ENCODE data around the gene ABCB8. TPM values are rescaled to one million over a fixed set of nuclear protein-coding genes. Genes with fewer than 3 reads are reported as not detected.

Gene ABCB8
- total and polyA plus RNA-seq, 4 donors = 23.1 to 69.4 (median 37.7) TPM

- Histone ChIP-seq H3K9me3 (ENCODE audit: control insufficient read depth, insufficient read depth, low read length) (no peaks in the 10 kb centered on the region), H3K27me3 (ENCODE audit: control insufficient read depth, insufficient read depth, low read length) (peaks cover 2% of the 10 kb centered on the region), H3K36me3 (ENCODE audit: control insufficient read depth, insufficient read depth, low read length) (peaks cover 37% of the 10 kb centered on the region), H3K4me3 (ENCODE audit: low read depth, low read length) (peak within 1 kb of the TSS; percentile 82), H3K27ac (ENCODE audit: low read depth, low read length) (peak within 1 kb of the TSS; percentile 99), H3K4me1 (ENCODE audit: control insufficient read depth, insufficient read depth, low read length) (peaks cover 64% of the 10 kb centered on the region)
- WGBS (ENCODE audit: insufficient coverage) = under 1% methylated on average over 30 of the region's 30 CpGs
- no peak for DNase-seq (ENCODE audit: low read depth in 4 of 6, low spot score in 6 of 6)
Observed at GRCh38 chr7:151057506-151057988, 29.3 kb downstream of the ABCB8 start, which contains the start of gene CDK5. TSS of gene CDK5 (minus strand) at chr7:151057897. CDS start at chr7:151057848, 49 bp downstream.

GRCh38 chr7:151057989-151058780 lies 29.9 kb downstream of the ABCB8 start:
- Histone ChIP-seq H3K27me3 (ENCODE audit: control insufficient read depth, insufficient read depth, low read length) (peaks cover 2% of the 10 kb centered on the region), H3K36me3 (ENCODE audit: control insufficient read depth, insufficient read depth, low read length) (peaks cover 38% of the 10 kb centered on the region), H3K4me3 (ENCODE audit: low read depth, low read length) (peak overlapping the region; percentile 82), H3K9me3 (ENCODE audit: control insufficient read depth, insufficient read depth, low read length) (no peaks in the 10 kb centered on the region), H3K4me1 (ENCODE audit: control insufficient read depth, insufficient read depth, low read length) (peaks cover 68% of the 10 kb centered on the region), H3K27ac (ENCODE audit: low read depth, low read length) (peak overlapping the region; percentile 99)
- under 1% methylated on average over 39 of the region's 46 CpGs for WGBS (ENCODE audit: insufficient coverage)
- DNase-seq (ENCODE audit: low read depth in 4 of 6, low spot score in 6 of 6) = peak; percentile 96 to 100 (median 98)

GRCh38 chr7:151058781-151059366 lies 30.6 kb downstream of the ABCB8 start:
- Histone ChIP-seq H3K4me1 (ENCODE audit: control insufficient read depth, insufficient read depth, low read length) (peaks cover 71% of the 10 kb centered on the region), H3K27ac (ENCODE audit: low read depth, low read length) (peak overlapping the region; percentile 99), H3K36me3 (ENCODE audit: control insufficient read depth, insufficient read depth, low read length) (peaks cover 31% of the 10 kb centered on the region), H3K4me3 (ENCODE audit: low read depth, low read length) (peak overlapping the region; percentile 82), H3K27me3 (ENCODE audit: control insufficient read depth, insufficient read depth, low read length) (peaks cover 2% of the 10 kb centered on the region), H3K9me3 (ENCODE audit: control insufficient read depth, insufficient read depth, low read length) (no peaks in the 10 kb centered on the region)
- 2% methylated on average over 12 of the region's 18 CpGs for WGBS (ENCODE audit: insufficient coverage)
- DNase-seq (ENCODE audit: low read depth in 4 of 6, low spot score in 6 of 6) = peak in 3 of 6 donors; percentile 29 to 79 (median 60)

- peak in 3 of 6 donors; percentile 69 to 94 (median 84) for DNase-seq (ENCODE audit: low read depth in 4 of 6, low spot score in 6 of 6)
- H3K4me1 ChIP-seq (ENCODE audit: control insufficient read depth, insufficient read depth, low read length) = peaks cover 71% of the 10 kb centered on the region
- 0% methylated on average over 71 of the region's 75 CpGs for WGBS (ENCODE audit: insufficient coverage)
- H3K4me3 ChIP-seq (ENCODE audit: low read depth, low read length) = peak within 1 kb of the TSS; percentile 82
- H3K9me3 ChIP-seq (ENCODE audit: control insufficient read depth, insufficient read depth, low read length) = no peaks in the 10 kb centered on the region
- peaks cover 31% of the 10 kb centered on the region for H3K36me3 ChIP-seq (ENCODE audit: control insufficient read depth, insufficient read depth, low read length)
- peaks cover 2% of the 10 kb centered on the region for H3K27me3 ChIP-seq (ENCODE audit: control insufficient read depth, insufficient read depth, low read length)
- peak within 1 kb of the TSS; percentile 99 for H3K27ac ChIP-seq (ENCODE audit: low read depth, low read length)
Observed at GRCh38 chr7:151059367-151060112, 31.3 kb downstream of the ABCB8 start, which contains the start of gene SLC4A2. TSS of gene SLC4A2 (plus strand) at chr7:151059589. CDS start at chr7:151061988, 2,399 bp downstream.

GRCh38 chr7:151060113-151060415 lies 31.8 kb downstream of the ABCB8 start:
- Histone ChIP-seq H3K27me3 (ENCODE audit: control insufficient read depth, insufficient read depth, low read length) (peaks cover 2% of the 10 kb centered on the region), H3K36me3 (ENCODE audit: control insufficient read depth, insufficient read depth, low read length) (peaks cover 31% of the 10 kb centered on the region), H3K4me1 (ENCODE audit: control insufficient read depth, insufficient read depth, low read length) (peaks cover 71% of the 10 kb centered on the region), H3K9me3 (ENCODE audit: control insufficient read depth, insufficient read depth, low read length) (no peaks in the 10 kb centered on the region), H3K27ac (ENCODE audit: low read depth, low read length) (peak overlapping the region; percentile 85), H3K4me3 (ENCODE audit: low read depth, low read length) (peak overlapping the region; percentile 78)
- 0% methylated on average over 17 of the region's 17 CpGs for WGBS (ENCODE audit: insufficient coverage)
- DNase-seq (ENCODE audit: low read depth in 4 of 6, low spot score in 6 of 6) = no peak

- H3K4me3 ChIP-seq (ENCODE audit: low read depth, low read length) = peak overlapping the region; percentile 78
- peaks cover 2% of the 10 kb centered on the region for H3K27me3 ChIP-seq (ENCODE audit: control insufficient read depth, insufficient read depth, low read length)
- H3K27ac ChIP-seq (ENCODE audit: low read depth, low read length) = peak overlapping the region; percentile 85
- peak in 2 of 6 donors; percentile 51 to 59 for DNase-seq (ENCODE audit: low read depth in 4 of 6, low spot score in 6 of 6)
- peaks cover 31% of the 10 kb centered on the region for H3K36me3 ChIP-seq (ENCODE audit: control insufficient read depth, insufficient read depth, low read length)
- peaks cover 69% of the 10 kb centered on the region for H3K4me1 ChIP-seq (ENCODE audit: control insufficient read depth, insufficient read depth, low read length)
- H3K9me3 ChIP-seq (ENCODE audit: control insufficient read depth, insufficient read depth, low read length) = no peaks in the 10 kb centered on the region
- 24% methylated on average over 5 of the region's 21 CpGs for WGBS (ENCODE audit: insufficient coverage)
Observed at GRCh38 chr7:151060416-151061212, 32.4 kb downstream of the ABCB8 start.

GRCh38 chr7:151061213-151062110 lies 33.2 kb downstream of the ABCB8 start:
- Histone ChIP-seq H3K4me1 (ENCODE audit: control insufficient read depth, insufficient read depth, low read length) (peaks cover 62% of the 10 kb centered on the region), H3K9me3 (ENCODE audit: control insufficient read depth, insufficient read depth, low read length) (no peaks in the 10 kb centered on the region), H3K27me3 (ENCODE audit: control insufficient read depth, insufficient read depth, low read length) (peaks cover 2% of the 10 kb centered on the region), H3K27ac (ENCODE audit: low read depth, low read length) (peak overlapping the region; percentile 61), H3K4me3 (ENCODE audit: low read depth, low read length) (peak overlapping the region; percentile 78), H3K36me3 (ENCODE audit: control insufficient read depth, insufficient read depth, low read length) (peaks cover 39% of the 10 kb centered on the region)
- no peak for DNase-seq (ENCODE audit: low read depth in 4 of 6, low spot score in 6 of 6)
- 35% methylated on average over 32 of the region's 33 CpGs for WGBS (ENCODE audit: insufficient coverage)

GRCh38 chr7:151062111-151062398 lies 33.8 kb downstream of the ABCB8 start:
- Histone ChIP-seq H3K27me3 (ENCODE audit: control insufficient read depth, insufficient read depth, low read length) (peaks cover 2% of the 10 kb centered on the region), H3K36me3 (ENCODE audit: control insufficient read depth, insufficient read depth, low read length) (peaks cover 45% of the 10 kb centered on the region), H3K27ac (ENCODE audit: low read depth, low read length) (no peak overlapping the region), H3K4me3 (ENCODE audit: low read depth, low read length) (no peak overlapping the region), H3K4me1 (ENCODE audit: control insufficient read depth, insufficient read depth, low read length) (peaks cover 56% of the 10 kb centered on the region), H3K9me3 (ENCODE audit: control insufficient read depth, insufficient read depth, low read length) (no peaks in the 10 kb centered on the region)
- DNase-seq (ENCODE audit: low read depth in 4 of 6, low spot score in 6 of 6) = no peak
- WGBS (ENCODE audit: insufficient coverage) = 52% methylated on average over 10 of the region's 11 CpGs

All from spinal cord (tissue), 10 donors.